Urinary bladder (tissue), 4 donors: ENCODE results near the gene PTGES2. TPM values are rescaled to one million over a fixed set of nuclear protein-coding genes. Genes with fewer than 3 reads are reported as not detected.

Experiments used
- DNase-seq: peaks from one replicate; pipeline ENCODE4 v3.0.0-alpha.2; 2015; ENCODE audit errors: extremely low spot score
- H3K27ac ChIP-seq: one replicate; pipeline ENCODE4 v1.5.1; 2013; ENCODE audit warnings: low read depth, mild to moderate bottlenecking, moderate library complexity
- H3K36me3 ChIP-seq: one replicate; pipeline ENCODE4 v1.6.1; 2013; ENCODE audit warnings: mild to moderate bottlenecking, moderate library complexity; ENCODE audit not compliant: insufficient read depth
- H3K4me1 ChIP-seq: one replicate; pipeline ENCODE4 v1.6.1; 2013; ENCODE audit warnings: mild to moderate bottlenecking, moderate library complexity; ENCODE audit not compliant: insufficient read depth
- H3K4me3 ChIP-seq: one replicate; pipeline ENCODE4 v1.5.1; 2013; ENCODE audit warnings: low read depth, low read length
- WGBS: extraction: QIAGEN DNeasy Blood & Tissue Kit; methylation state at CpG from one replicate; pipeline ENCODE4 v1.1.7; 2013; 5-methylcytosine and 5-hydroxymethylcytosine counted together
- polyA plus RNA-seq: library from polyadenylated mRNA; stranded (reverse); fragments of 200-250 nt; gene quantifications from one replicate; pipeline ENCODE4 v1.2.3, GENCODE V29; 2013
- total RNA-seq: library from RNA; depleted of rRNA; stranded (reverse); fragments of >200 nt; gene quantifications from one replicate; pipeline ENCODE4 v1.2.3, GENCODE V29; 2014
- donor health status: healthy with polysubstance abuse.
- donor health status: healthy.

PTGES2 gene
- total RNA-seq (21.1 TPM), polyA plus RNA-seq (59.6 TPM)

DNA sequence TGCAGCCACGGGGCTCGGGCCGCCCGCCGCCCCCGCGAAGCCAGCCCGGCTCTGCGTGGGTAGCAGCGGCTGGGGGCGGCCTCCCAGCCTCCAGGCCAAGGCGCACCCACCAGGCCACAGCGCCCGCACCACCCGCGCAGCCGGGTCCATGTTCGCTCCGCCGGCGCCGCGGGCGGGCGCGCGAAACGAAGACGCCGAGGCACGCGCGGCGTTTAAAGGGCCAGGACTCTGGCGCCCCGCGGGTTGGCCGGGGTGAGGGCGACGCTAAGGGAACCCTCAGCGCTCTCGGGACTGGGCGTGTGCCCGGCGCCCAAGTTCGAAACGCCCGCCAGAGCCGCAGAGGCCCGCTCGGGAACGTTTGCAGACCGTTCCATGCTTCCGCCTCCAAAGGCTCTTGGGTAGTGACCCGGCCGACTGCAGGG, at the start of gene PTGES2:
Gene PTGES2, minus strand, starts transcription at position 162 of the 422 bp plus-strand sequence. Its CDS starts 12 bp downstream, at position 150.
- Histone ChIP-seq H3K4me1 (no peaks in the 10 kb centered on the region), H3K36me3 (no peaks in the 10 kb centered on the region), H3K27ac (peak within 1 kb of the TSS; percentile 88), H3K4me3 (peak within 1 kb of the TSS; percentile 97)
- WGBS: under 1% methylated on average over 56 of the region's 56 CpGs
- DNase-seq: peak; percentile 63

DNA sequence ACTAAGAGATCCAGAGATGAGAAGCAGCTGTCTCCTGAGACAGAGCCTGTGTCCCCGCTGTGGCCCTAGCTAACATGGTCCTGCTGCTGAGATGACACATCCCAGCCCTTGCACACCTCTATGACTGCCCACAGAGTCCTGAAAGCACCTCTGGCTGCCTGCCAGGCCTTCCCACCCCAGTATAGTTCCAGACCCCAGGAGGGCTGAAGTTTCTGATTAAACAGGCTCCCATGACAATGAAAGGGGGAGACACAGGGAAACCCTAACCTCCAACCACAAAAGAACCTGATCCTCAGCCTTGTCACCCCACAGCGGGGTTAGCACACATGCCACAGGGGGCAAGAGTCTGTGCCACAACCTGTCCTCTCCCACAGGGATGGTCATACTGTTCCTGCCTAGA, 48.2 kb upstream of the PTGES2 start:
- no peak for DNase-seq
- WGBS: 93% methylated on average over 2 of the region's 2 CpGs
- Histone ChIP-seq H3K36me3 (peaks cover 5% of the 10 kb centered on the region), H3K4me3 (no peak overlapping the region), H3K27ac (no peak overlapping the region), H3K4me1 (no peaks in the 10 kb centered on the region)

DNA sequence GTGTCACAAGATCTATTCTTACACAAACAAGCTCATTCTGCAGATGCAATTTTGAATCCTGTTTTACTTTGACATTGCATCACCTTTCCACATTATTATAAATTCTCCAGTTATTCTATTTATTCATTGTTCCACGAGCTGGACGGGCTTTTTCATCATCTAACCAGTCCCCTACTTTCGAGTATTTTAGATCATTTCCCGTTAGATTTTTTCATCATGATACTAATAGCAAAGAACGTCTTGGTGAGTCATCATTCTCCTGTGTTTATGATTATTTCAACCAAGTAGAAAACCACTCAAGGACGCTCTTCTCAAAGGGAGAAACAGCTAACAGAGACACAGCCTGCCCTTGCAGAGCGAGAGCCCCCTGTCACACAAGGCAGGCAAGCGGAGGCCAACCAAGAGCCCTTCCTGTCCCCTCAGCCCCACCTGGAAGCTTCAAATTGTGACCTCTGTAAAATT, 47.6 kb upstream of the PTGES2 start:
- no peak overlapping the region for H3K27ac ChIP-seq

DNA sequence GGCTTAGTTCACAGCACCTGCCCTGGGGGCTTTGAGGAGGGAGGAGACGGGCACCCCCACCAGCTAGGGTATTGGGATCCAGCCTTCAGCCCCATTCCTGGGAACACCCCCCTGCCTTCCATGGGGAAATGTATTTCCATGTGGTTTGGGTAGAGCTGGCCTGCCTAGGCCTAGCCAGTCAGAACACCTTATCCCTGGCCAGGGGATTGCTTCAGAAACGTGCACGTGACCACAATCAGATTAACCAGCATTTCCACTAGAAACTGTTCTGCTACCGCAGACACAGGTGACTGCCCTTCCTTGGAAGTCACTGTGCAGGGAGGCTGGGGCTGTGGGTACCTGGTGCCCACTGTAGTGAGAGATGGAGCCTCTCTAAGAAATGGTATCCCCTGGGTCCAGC, 46.5 kb upstream of the PTGES2 start:
- Histone ChIP-seq H3K36me3 (peaks cover 3% of the 10 kb centered on the region), H3K4me1 (no peaks in the 10 kb centered on the region), H3K4me3 (no peak overlapping the region), H3K27ac (no peak overlapping the region)
- no peak for DNase-seq
- 83% methylated on average over 4 of the region's 4 CpGs for WGBS

More for the DNA sequence above, 47.6 kb upstream of the PTGES2 start:
- no peak for DNase-seq
- no peaks in the 10 kb centered on the region for H3K4me1 ChIP-seq
- H3K4me3 ChIP-seq: no peak overlapping the region
- 83% methylated on average over 8 of the region's 8 CpGs for WGBS
- H3K36me3 ChIP-seq: peaks cover 5% of the 10 kb centered on the region

DNA sequence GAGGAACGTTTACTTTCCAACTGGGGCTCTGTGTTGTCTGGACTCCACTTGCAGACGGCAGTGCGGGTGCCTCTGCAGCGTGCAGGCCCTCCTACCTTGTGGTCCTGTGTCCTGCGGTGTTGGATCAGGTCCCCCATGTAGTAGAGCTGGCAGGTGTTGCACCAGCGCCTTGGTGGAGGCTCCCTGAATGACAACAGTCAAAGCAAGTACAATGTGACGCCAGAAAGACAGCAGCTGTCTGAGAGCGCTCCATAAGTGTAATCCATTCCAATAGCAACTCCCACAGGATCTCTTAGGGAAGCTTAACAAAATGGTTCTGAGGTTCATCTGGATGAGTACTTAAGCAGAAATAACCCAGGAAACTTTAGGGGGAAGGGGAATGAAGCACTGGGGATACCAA, 42.4 kb upstream of the PTGES2 start:
- DNase-seq: no peak
- 92% methylated on average over 8 of the region's 8 CpGs for WGBS
- Histone ChIP-seq H3K4me3 (no peak overlapping the region), H3K27ac (no peak overlapping the region), H3K4me1 (no peaks in the 10 kb centered on the region), H3K36me3 (peaks cover 7% of the 10 kb centered on the region)

DNA sequence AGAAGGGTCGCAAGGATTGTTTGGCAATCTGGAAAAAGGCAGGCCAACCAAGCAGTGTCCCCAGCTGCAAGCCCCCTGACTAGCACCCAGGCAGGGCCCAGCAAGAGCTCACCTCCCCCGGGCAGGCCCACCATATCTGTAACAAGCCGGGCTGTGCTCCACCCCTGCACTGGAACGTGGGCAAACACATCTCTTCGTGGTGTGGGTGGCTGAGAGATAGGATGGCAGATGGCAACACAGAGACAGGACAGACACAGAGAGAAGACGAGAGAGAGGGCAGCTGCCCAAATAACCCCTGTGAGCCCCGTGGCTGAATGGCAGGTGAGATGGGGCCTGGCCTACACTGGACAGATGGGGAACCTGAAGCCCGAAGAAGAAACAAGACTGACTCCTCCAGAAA, 42.0 kb upstream of the PTGES2 start:
- Histone ChIP-seq H3K27ac (no peak overlapping the region), H3K4me1 (no peaks in the 10 kb centered on the region), H3K36me3 (peaks cover 10% of the 10 kb centered on the region), H3K4me3 (no peak overlapping the region)
- DNase-seq: no peak
- 91% methylated on average over 8 of the region's 8 CpGs for WGBS

DNA sequence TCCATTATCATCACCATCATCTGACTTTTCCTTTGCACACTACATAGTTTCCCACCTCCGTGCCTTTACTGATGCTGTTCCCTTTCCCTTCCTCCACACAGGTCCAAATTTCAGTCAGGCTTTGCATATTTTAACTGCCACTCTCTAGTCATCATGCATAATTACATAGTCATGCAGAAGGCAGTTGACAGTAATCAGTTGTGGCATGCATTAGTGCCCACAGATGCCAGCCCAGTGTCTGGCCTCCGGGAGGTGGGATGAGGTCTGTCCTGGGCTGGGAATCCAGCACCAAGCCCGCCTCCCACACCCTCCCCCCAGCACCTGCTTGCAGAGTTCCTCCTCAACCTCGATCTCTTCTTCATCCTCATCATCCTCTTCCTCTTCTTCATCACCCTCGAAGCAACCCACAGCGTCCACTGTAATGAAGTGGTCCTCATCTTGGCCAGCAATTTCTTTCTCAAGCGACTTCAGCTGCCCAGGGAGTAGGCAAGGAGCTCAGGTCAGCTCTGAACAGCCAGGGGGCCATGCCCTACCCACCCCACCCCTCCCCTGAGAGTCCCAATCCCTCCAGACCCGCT, 41.3 kb upstream of the PTGES2 start:
- Histone ChIP-seq H3K4me1 (no peaks in the 10 kb centered on the region), H3K36me3 (peaks cover 10% of the 10 kb centered on the region), H3K4me3 (no peak overlapping the region), H3K27ac (no peak overlapping the region)
- DNase-seq: no peak
- 94% methylated on average over 8 of the region's 8 CpGs for WGBS

DNA sequence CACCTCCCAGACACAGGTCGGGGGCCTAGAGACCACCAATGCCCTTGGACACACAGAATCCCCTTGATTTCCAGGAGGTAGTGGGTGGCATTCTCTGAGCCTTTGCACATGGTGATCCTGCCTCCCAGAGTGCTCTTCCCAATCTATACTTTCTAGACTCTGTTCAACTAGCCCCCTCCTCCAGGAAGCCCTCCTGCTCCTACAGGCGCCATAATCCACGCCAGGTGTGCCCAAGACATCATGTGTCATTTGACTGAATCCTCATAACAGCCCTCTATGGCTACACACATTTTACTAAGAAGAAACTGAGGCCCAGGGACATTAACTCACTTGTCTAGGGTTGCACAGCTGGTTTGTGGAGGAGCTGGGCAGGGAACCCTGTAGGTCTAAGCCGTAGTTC, 39.7 kb upstream of the PTGES2 start:
- Histone ChIP-seq H3K4me1 (no peaks in the 10 kb centered on the region), H3K27ac (no peak overlapping the region), H3K4me3 (no peak overlapping the region), H3K36me3 (peaks cover 10% of the 10 kb centered on the region)
- 97% methylated on average over 4 of the region's 4 CpGs for WGBS
- no peak for DNase-seq

DNA sequence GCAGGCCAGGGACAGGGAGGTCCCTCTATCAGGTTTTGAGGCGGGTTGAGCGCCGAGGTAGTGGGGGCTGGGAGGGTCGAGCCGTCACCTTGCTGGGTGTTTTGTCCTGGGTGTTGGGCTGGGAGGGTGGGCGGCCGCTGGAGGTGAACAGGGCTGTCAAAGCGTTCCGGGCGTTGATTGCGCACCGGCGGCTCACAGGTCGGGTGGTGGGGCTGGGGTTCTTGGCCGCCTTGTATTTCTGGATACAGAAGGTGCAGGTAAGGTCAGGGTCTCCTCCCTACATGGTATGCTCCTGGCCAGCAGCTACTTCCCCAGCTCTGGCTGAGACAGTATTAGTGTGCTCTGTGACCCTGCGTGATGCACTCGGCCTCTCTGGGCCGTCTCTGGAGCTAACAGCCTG, 38.6 kb upstream of the PTGES2 start:
- H3K36me3 ChIP-seq: peaks cover 10% of the 10 kb centered on the region
- no peaks in the 10 kb centered on the region for H3K4me1 ChIP-seq
- DNase-seq: no peak
- no peak overlapping the region for H3K4me3 ChIP-seq
- 96% methylated on average over 18 of the region's 18 CpGs for WGBS
- H3K27ac ChIP-seq: no peak overlapping the region

DNA sequence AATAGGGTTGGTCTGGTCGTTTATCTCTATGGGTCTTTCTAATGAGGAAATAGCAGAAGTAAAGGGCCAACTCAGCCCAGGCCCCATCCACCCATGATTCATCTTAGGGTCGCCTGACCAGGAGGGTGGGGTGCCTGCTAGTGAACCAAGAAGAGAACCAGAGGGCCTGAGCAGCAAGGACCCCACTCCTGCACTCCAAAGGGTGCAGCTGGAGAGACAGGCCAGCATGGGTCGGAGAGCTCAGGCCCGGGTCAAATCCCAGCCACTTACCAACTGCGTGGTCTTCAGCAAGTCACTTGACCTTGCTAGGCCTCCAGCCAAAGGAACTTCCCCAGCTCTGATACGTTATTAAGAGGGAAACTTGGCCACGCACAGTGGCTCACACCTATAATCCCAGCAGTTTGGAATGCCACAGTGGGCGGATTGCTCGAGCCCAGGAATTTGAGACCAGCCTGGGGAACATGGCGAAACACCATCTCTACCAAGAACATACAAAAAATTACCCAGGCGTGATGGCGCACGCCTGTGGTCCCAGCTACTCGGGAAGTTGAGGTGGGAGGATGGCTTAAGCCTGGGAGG, 36.9 kb upstream of the PTGES2 start:
- no peaks in the 10 kb centered on the region for H3K4me1 ChIP-seq
- no peak for DNase-seq
- 73% methylated on average over 14 of the region's 14 CpGs for WGBS
- H3K4me3 ChIP-seq: no peak overlapping the region
- peaks cover 10% of the 10 kb centered on the region for H3K36me3 ChIP-seq
- no peak overlapping the region for H3K27ac ChIP-seq

DNA sequence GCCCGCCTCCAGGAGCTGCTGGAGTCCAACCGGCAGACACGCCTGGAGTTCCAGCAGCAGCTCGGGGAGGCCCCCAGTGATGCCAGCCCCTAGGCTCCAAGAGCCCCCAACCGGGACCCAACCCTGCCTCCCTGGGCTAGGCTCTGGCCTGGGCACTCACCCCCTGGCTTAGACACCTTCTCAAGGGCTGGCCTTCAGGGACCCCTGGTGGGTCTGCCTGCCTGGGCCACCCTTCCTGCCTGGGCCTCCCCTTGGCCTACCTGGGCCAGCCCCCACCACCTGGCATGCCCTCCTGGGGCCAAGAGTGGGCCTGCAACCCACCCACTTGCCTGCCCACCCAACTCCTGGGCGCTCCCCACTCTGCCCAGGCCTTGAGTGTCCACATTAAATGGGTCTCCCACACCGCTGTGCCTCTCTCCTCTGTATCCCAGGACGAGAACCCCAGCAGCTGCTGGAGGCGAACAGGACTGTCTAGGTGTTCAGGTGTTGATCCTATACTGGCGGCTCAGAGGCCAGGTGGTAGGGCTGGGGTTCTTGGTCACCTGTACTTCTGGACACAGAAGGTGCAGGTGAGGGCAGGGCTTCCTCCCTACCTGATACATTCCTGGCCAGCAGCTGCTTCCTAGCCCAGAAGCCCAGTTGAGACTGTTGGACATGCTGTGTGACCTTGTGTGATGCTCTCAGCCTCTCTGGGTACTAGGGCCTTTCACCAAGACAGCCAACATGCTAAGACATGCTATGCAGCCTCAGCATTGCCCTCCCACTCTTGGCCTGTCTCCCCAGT, 36.2 kb upstream of the PTGES2 start:
- no peak overlapping the region for H3K4me3 ChIP-seq
- H3K4me1 ChIP-seq: no peaks in the 10 kb centered on the region
- no peak overlapping the region for H3K27ac ChIP-seq
- no peak for DNase-seq
- peaks cover 7% of the 10 kb centered on the region for H3K36me3 ChIP-seq
- WGBS: 94% methylated on average over 10 of the region's 10 CpGs

DNA sequence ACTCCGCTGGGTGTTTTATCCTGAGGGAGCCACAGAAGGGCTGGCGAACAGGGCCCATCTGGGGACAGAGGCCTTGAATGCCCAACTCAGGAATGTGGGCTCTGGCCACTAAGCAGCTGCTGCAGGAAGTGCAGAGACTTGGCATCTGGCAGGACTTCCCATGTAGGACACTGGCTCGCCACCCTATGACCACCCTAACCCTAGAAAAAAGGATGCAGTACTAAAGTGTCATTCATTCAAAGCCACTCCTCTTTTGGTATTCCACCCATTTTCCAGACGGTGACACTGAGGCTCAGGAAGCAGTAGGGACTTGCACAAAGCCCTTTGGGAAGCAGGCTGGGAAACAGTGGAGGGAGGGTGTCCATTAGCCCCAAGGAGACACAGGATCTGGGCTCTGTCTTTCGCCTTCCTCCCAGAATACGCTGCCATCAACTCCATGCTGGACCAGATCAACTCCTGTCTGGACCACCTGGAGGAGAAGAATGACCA, 35.5 kb upstream of the PTGES2 start:
- no peak overlapping the region for H3K4me3 ChIP-seq
- peaks cover 7% of the 10 kb centered on the region for H3K36me3 ChIP-seq
- H3K27ac ChIP-seq: no peak overlapping the region
- no peaks in the 10 kb centered on the region for H3K4me1 ChIP-seq
- 95% methylated on average over 6 of the region's 6 CpGs for WGBS
- no peak for DNase-seq

DNA sequence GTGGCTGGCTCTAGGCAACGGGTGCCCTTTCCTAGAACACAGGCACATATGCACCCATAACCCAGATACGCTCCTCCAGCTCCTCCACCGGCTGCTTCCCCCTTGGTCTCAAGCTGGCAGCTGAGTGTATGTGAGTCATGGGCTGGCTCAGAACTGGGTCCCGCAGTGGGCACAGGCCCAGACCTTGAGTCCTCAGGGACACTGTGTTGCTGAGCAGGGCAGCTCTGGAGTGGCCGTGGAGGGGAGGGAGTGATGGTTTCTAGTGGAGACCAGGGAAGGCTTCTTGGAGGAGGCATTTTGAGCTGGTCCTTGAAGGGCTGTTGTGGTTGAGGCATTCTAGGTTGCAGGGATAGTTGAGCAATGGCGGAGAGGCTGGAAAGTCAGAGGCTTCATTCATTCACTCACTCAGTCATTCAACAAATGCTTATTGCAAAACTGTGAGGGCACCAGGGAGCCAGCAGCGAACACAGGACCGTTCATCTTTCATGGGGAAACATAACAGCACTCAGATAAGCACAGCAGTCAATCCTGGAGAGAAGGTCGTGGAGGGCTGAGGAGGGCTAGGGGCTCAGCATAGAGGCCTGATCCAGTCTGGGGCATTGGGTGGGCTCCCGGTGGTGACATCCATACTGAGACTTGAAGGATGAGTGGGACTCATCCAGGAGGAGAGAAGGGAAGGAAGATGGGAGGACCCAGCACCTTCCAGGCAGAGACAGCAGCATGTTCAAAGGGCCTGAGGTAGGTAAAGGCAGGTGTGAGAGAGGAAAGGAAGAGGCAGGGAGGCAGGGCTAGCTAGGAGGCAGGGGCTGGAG, 34.9 kb upstream of the PTGES2 start:
- H3K4me3 ChIP-seq: no peak overlapping the region
- no peak overlapping the region for H3K27ac ChIP-seq
- 79% methylated on average over 10 of the region's 10 CpGs for WGBS
- H3K4me1 ChIP-seq: no peaks in the 10 kb centered on the region
- DNase-seq: no peak
- H3K36me3 ChIP-seq: peaks cover 7% of the 10 kb centered on the region
